ENCODE data around the gene STRIP1.
"Not testable (repeated sequence)": the region's sequence is repeated elsewhere in the genome, so short reads cannot be mapped to it uniquely, and the experiment has no call there.

The STRIP1 gene

DNA sequence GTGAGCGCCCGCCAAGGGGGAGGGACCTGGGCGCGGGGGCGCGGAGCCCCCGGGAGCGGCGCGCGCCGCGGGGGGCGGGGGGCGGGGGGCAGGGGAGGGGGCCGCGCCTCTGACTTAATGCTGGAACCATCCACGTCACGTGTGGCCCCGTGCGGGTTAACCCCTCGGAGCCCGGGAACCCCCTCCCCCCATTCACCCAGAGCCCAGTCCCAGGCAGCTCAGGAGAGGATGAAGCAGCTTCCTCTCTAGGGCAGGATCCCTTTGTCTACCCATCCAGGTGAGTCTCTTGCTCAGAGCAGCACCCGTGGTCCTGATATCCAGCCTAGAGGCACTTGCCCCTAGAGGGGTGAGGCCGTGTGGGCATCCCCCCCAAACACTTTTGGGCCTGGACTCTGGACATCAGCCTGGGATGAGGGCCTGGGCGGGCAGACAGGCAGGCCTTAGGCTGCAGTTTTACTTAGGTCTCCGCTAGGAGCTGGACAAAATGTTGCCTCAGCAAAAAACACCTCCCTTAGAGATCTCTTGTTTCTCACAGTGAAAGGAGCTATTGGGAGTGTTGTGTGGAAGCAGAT lies 36.3 kb downstream of the STRIP1 start, which contains the start of gene ALX3:
ALX3 (minus strand) TSS at position 2 of the 572 bp plus-strand sequence. CDS start 60 bp downstream, outside the sequence.
- DNase-seq, result no peak

DNA sequence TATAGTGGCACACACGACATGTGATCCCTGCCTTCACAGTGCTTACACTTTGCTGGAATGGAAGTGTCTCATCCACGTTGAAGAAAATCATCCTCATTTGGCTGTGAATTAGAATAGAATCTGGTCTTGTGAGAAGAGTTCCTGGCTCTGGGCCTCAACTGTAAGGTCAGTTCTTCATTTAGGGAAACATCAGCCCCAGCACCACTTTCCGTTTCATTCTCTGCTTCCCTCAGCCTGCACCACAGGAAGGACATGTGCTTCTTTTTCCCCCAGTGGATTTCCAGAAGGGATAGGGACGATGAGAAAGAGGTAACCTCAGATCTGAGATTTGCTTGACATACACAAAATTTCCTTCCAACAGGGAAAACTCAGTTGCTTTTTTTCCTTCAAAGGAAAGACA lies 39.7 kb downstream of the STRIP1 start:
- no peak for DNase-seq

GRCh38 chr1:110076789-110077500 lies 42.5 kb downstream of the STRIP1 start:
- DNase-seq, result no peak

GRCh38 chr1:110079995-110080394 lies 45.6 kb downstream of the STRIP1 start:
- DNase-seq, result not testable (repeated sequence)

DNA sequence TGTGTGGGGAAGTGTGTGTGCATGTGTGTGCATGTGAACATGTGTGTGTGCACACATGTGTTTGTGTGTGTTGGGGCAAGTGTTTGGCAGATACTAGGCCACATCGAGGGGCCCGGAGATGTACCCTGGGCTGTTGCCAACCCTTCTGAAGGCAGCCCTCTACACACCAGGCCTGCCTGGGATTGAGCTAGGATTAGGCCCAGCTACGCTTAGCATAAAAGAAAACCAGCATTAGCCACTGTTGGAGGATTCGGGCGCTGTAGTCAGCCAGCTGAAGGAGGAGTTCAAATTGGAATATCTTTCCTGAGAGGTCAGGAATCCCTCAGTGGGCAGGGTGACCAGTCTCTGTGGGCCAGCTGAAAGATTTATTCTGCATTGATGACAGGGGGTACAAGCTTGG lies 46.6 kb downstream of the STRIP1 start:
- DNase-seq, result no peak

DNA sequence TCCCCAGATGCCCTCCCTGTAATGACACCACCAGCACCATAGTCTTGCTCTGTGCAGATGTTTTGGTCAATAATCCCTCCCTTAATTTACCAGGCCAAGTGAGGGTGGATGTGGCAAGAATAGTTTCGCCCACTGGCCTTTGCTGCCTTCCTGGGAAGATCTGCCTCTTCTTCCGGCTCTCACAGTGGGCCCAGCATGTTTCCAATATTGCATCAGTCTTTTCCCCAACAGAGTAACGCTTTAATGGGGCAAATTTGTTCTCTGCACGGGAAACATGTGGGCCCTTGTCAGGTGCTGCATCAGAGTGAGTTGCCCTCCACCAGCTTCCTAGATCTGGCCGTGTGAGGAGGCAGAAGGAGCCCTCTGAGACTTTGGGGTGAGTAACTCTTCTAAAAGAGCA lies 48.1 kb downstream of the STRIP1 start:
- no peak for DNase-seq

DNA sequence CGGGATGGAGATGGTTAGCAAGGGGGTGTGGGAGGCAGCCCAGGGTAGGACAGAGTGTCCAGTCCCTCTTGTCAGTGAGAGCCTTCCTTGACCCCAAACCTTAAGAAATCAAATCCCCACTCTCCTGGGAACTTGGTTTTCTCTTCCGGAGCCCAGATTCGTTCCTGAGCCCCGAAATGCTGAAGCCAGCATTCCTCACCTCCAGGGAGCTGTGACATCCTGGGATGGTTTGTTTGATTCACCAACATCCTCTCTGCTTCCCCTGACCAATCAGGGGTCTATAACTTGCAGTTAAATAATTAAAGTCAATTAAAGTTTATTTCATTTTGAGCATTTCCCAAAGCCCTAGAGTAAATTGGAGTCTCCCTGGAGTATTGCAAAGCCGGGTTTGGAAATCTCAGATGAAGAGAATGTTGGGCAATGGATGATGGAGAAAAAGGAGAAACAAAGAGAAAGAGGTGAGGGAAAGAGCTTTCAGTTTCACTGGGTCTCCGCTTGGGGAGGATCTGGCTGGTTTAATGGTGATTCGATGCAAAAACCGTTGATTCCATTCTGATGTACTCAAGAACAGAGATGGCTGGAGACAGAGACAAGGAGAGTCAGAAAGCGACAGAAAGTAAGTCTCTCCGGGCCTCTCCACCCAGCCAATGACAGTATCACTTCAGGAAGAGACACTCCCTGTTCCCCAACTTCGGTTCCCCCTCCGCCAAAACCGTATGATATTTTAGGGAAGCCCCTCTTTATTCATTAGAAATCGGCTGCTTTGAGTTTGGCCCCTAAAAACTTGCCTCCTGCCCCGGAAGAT lies 48.8 kb downstream of the STRIP1 start:
- no peak for DNase-seq

DNA sequence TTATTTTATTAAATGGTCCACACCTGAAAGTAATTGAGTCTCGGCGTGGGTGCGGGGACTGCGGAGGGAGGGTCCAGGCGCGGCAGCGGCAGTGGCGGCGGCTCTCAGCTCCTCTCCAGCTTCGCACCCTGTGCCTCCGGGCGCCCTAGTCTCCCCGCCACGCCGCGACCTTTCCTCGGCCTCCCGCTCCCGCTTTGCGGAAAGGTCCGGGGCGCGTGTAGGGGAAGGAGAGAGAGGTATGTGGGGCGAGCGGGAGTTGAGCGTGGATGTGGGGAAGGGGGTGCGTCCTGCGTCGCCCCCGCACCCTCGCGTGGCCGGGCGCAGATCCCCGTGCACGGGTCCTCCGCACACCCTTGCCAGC lies 49.4 kb downstream of the STRIP1 start:
- DNase-seq, result no peak

GRCh38 chr1:110084227-110085078 lies 50.0 kb downstream of the STRIP1 start:
- DNase-seq, result peak; percentile 26

GRCh38 chr1:110085671-110086070 lies 51.2 kb downstream of the STRIP1 start:
- no peak for DNase-seq

GRCh38 chr1:110086961-110087360 lies 52.5 kb downstream of the STRIP1 start:
- no peak for DNase-seq

DNA sequence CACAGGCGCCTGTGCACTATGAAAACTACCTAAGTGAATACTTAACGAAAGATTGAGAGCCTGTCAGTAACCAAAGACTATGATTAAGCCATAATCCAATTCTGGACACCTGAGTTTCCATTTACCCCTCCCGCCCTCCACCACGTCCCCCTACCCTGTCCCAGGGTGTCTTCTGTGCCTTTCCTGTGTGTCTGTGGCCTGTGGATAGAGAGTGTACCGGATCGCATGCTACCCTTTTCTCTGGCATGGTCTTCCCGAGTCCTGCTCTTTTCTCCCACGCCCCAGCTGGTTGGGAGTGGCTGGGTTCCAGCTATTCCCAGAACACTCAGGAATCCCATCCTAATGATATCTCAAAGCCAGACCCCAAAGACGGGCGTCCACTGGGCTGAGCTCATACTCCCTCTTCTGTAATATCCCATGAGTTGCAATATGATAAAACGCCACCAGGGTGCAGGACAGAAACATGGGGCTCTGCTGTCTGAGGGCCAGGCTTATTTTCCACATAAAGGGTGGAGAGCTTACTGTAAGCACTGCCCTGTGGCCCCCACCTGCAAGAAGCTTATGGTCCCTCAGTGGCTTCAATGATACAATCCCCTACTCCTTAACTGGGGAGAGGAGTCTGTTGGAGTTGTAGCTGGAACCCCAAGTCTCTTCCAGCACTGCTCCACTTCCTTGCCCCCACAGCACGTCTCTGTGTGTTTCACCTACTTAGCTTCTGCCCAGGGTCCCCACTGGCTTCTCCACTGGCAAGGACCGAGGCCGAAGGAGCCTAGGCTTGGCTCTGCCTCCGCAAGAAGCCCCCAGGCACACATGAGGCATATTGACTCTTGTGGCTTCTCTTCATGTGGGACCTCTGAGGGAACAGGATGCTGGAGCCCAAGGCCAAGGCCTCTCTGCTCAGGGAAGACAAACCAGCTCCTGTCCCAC lies 53.7 kb downstream of the STRIP1 start:
- peak; percentile 37 for DNase-seq

GRCh38 chr1:110088739-110089316 lies 54.4 kb downstream of the STRIP1 start:
- DNase-seq, result no peak

DNA sequence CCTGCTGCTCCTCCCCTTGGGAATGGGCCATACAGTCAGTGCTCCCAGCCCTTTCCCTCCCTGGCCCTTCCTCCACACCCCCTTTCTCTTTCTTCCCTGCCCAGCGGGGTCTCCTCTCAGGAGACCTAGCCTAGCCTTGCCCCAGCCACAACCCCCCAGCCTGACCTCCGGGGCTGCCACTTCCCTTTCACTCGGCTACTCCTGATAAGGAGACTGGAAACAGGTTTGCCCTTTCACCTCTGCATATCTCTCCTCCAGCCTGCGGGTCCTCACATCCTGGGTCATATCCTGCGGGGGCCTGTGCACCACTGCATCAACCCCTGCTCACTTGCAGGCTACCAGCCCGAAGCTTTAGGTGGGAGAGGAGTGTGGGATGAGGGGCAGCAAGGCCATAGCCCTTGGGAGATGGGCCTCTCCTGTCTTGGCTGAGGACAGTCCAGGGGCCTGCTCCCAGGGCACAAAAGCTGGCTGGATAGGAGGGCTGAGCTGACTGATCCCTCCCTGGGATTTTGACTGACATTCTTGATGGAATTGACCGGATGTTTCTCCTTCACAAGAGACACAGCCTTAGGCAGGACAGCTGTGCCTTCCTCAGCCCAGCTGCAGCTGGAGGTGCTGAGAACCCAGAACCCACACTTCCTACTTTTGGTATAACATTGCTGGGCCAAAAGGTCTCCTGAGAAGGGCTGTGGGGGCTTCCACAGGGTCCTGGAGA lies 55.3 kb downstream of the STRIP1 start:
- DNase-seq, result no peak

DNA sequence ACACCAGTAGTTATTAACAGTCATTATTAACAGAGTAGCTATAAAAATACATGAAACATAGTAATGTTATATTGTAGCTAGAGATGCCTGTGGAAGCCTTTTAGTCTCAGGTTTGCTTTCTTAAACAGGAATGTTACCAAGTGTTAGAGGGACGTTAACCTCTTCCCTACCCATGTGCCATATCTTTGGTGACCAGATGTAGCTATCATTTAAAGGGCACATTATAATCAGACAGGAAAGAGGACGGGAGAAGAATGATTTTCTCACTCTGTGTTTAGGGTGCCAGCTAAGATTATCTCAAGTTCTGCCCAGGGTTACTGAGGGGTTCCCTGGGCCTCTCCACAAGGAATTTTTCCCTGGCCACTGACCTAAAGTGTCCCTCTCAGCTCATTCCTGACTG lies 57.0 kb downstream of the STRIP1 start:
- no peak for DNase-seq

DNA sequence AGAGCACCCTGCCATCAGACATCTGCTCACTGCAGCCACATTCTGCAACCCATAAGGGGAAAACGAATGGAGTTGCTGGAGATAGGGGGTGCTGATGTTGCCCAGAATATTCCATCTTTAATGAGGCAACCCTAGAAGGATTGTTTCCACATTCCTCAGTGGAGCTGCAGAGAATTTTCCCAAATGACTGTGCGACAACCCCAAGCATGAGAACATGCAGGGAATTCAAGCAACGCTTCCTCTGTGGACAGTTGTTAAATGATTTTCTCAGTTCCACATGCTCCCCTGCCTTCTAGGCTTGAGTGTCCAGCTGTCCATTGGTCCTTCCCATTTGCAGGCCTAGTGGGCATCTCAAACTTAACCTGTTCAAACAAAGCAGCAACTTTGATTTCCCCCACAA lies 57.4 kb downstream of the STRIP1 start:
- no peak for DNase-seq

- no peak for DNase-seq
Measured at GRCh38 chr1:110092991-110093390, 58.6 kb downstream of the STRIP1 start.

GRCh38 chr1:110094931-110095654 lies 60.7 kb downstream of the STRIP1 start:
- DNase-seq, result no peak

DNA sequence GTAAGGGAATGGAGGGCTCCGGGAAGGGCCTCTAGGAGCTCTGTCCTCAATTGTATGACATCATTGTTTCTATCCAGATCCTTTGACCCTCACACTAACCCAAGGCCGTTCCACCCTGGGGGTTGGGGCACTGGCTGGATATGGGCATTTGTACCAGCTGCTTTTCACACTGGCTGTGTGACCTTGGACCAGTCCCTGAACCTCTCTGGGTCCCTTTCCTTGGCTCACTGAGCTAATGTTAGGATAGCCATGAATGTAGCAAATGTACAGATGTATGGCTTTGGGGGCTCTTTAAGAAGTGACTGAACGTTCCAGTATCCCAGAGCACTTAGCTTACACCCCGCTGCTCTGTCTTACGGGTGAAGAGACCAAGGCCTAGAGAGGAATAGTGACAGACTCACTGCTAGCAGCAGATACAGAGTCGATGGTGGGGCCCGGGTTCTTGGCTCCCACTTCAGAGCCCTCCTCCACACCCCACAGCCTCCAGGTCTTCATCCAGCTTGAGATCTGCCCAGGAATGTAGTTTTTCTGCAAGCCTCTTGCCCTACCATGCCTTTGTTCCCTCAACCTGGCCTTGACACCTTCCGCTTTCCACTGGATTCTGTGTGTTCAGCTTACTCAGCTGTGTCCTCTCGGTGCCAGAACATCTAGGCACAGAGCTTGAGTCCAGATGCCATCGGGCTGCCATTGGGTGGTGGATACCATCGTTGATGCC lies 63.2 kb downstream of the STRIP1 start:
- DNase-seq, result no peak

Data from NCI-H1105 (cell line).